ENCODE results near the gene PHF2. TPM values are rescaled to one million over a fixed set of nuclear protein-coding genes. Genes with fewer than 3 reads are reported as not detected.

The PHF2 gene
- total RNA-seq, 2 donors from 2014 or later = 15.0 to 19.8 TPM

DNA sequence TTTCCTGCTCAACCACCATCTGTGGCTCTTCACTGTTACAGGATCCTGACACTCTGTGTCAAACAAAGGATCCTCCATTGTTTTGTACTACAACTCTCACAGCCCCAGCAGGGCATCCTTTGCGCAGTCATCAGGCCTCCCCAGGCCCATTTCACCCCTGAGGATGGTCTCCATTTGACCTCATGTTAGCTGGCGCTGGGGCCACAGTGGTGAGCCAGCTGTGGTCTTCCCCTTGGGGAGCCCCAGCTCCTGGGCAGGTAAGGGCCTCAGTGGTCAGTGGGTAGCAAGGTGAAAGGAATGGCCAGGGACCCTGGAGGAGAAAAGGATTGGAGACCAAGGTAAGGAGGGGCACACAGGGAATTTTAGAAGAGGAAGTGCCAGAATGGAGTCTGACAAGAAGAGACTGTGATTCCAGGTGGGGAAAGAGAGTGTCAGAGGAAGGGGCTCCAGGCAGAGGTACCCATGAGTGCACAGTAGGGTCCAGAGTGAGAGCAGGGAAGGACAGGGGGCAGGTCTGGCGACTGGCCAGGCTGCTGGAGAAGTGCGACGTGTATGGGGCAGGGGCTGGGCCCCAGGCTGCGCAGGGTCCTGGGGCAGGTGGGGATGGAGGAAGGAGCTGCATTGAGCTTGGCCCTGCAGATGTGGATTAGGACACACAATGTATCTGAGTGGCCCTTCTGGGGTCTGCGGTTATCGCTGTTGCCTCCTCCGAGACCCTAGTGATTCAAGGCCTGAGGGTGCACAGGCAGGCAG, 109.9 kb downstream of the PHF2 start:
- 86 to 87% methylated on average over 9 of the region's 9 CpGs for WGBS, 2 donors
- Histone ChIP-seq H3K4me3 (no peak overlapping the region), H3K27ac (no peak overlapping the region), H3K27me3 (no peaks in the 10 kb centered on the region), H3K9me3 (peaks cover 0 to 5% (median 0%) of the 10 kb centered on the region in 3 donors), H3K4me1 (peaks cover 6% of the 10 kb centered on the region), H3K36me3 (replicated peaks in 1 of 2; ENCODE audit: insufficient read depth in 1 of 2, low read depth in 2 of 2) (no peaks in the 10 kb centered on the region)
- DNase-seq (no peak), ATAC-seq (no peak)
- intact Hi-C loops (cut with DNase I) = loop anchor here (10.0 kb wide), 1 partner anchor 528 kb away; no protein-coding TSS in a partner anchor
- TF ChIP-seq, protein P1, sequence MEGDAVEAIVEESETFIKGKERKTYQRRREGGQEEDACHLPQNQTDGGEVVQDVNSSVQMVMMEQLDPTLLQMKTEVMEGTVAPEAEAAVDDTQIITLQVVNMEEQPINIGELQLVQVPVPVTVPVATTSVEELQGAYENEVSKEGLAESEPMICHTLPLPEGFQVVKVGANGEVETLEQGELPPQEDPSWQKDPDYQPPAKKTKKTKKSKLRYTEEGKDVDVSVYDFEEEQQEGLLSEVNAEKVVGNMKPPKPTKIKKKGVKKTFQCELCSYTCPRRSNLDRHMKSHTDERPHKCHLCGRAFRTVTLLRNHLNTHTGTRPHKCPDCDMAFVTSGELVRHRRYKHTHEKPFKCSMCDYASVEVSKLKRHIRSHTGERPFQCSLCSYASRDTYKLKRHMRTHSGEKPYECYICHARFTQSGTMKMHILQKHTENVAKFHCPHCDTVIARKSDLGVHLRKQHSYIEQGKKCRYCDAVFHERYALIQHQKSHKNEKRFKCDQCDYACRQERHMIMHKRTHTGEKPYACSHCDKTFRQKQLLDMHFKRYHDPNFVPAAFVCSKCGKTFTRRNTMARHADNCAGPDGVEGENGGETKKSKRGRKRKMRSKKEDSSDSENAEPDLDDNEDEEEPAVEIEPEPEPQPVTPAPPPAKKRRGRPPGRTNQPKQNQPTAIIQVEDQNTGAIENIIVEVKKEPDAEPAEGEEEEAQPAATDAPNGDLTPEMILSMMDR (IDR thresholded peaks at IDR 0.05) = no peak
- no peak for TF ChIP-seq POLR2A (IDR thresholded peaks at IDR 0.05)

DNA sequence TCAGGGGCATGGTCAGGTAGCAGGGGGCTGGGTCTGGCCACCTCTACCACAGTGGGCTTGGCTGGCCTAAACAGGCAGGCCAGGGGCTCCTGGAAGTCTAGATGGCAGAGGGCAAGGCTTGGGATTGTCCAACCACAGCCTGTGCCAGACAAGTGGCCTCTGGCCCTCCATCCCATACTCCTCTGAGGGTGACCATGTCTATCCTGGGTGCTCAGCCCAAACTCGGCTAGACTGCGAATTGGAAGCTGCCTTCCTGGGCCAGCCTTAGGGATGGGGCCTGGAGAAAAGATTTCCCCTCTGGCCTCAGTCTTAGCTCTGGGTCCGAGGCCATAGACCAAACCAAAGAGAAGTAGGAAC, 110.5 kb downstream of the PHF2 start:
- DNase-seq (no peak), ATAC-seq (no peak)
- 75 to 93% methylated on average over 3 of the region's 3 CpGs for WGBS, 2 donors
- Histone ChIP-seq H3K27ac (no peak overlapping the region), H3K4me1 (peaks cover 3% of the 10 kb centered on the region), H3K9me3 (peaks cover 0 to 5% (median 0%) of the 10 kb centered on the region in 3 donors), H3K27me3 (no peaks in the 10 kb centered on the region), H3K4me3 (no peak overlapping the region), H3K36me3 (replicated peaks in 1 of 2; ENCODE audit: insufficient read depth in 1 of 2, low read depth in 2 of 2) (no peaks in the 10 kb centered on the region)
- intact Hi-C loops (cut with DNase I) = loop anchor here (10.0 kb wide), 1 partner anchor 528 kb away; no protein-coding TSS in a partner anchor
- TF ChIP-seq POLR2A (IDR thresholded peaks at IDR 0.05) = no peak
- TF ChIP-seq, protein P1 (IDR thresholded peaks at IDR 0.05) = no peak

DNA sequence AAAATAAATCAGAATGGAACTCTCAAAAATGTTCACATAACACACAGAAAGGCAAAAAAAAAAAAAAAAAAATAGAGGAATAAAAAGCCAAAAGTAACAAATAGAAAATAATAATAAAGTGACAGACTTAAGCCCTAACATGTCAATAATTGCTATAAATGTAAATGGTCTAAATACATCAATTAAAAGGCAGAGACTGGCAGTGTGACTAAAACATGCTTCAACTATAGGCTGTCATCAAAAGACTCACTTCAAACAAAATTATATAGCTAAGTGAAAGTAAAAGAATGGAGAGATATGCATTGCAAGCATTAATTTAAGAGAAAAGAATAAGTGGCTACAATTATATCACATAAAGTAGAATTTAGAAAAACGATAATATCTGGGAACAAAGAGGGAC, 114.2 kb downstream of the PHF2 start:
- no peak for DNase-seq
- WGBS, 2 donors = 79 to 86% methylated on average over 1 of the region's 1 CpG
- Histone ChIP-seq H3K27me3 (no peaks in the 10 kb centered on the region), H3K4me1 (no peaks in the 10 kb centered on the region), H3K27ac (no peak overlapping the region), H3K4me3 (no peak overlapping the region), H3K9me3 (peaks cover 0 to 5% (median 0%) of the 10 kb centered on the region in 3 donors), H3K36me3 (replicated peaks in 1 of 2; ENCODE audit: insufficient read depth in 1 of 2, low read depth in 2 of 2) (no peaks in the 10 kb centered on the region)
- intact Hi-C loops (cut with DNase I) = no loop called here
- no peak for TF ChIP-seq POLR2A (IDR thresholded peaks at IDR 0.05)
- TF ChIP-seq, protein P1 (IDR thresholded peaks at IDR 0.05) = no peak
- ATAC-seq = no peak

DNA sequence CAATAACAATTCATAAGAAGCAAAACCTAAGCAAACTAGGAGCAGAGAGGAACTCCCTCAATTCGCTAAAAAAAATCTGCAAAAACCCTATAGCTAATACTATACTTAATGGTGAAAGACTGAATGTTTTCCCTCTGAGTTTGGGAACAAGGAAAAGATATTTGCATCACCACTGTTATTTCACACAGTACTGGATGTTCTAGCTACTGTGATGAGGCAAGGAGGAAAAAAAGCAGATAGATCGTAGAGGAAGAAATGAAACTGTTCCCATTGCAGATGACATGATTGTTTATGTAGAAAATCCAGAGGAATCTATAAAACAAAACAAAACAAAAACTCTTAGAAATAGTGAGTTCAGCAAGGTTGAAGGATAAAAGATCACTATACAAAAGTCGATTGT, 116.7 kb downstream of the PHF2 start:
- 78 to 80% methylated on average over 3 of the region's 3 CpGs for WGBS, 2 donors
- TF ChIP-seq POLR2A (IDR thresholded peaks at IDR 0.05) = no peak
- TF ChIP-seq, protein P1 (IDR thresholded peaks at IDR 0.05) = no peak

More for the DNA sequence above, 116.7 kb downstream of the PHF2 start:
- no peak overlapping the region for H3K27ac ChIP-seq
- intact Hi-C loops (cut with DNase I) = no loop called here
- DNase-seq (no peak), ATAC-seq (no peak)
- peaks cover 0 to 5% (median 0%) of the 10 kb centered on the region in 3 donors for H3K9me3 ChIP-seq
- H3K4me3 ChIP-seq = no peak overlapping the region
- H3K36me3 ChIP-seq (replicated peaks in 1 of 2; ENCODE audit: insufficient read depth in 1 of 2, low read depth in 2 of 2) = no peaks in the 10 kb centered on the region
- no peaks in the 10 kb centered on the region for H3K27me3 ChIP-seq
- no peaks in the 10 kb centered on the region for H3K4me1 ChIP-seq

All from body of pancreas (tissue), 4 donors.